HG03457 (cell line): ENCODE results near the gene LPP.

ENCODE experiments used
- ATAC-seq: cut with Tn5 transposase; IDR thresholded peaks from one replicate; pipeline ENCODE4 v1.9.1; 2021; ENCODE audit warnings: moderate number of reproducible peaks; ENCODE audit not compliant: unreplicated experiment

LPP gene

DNA sequence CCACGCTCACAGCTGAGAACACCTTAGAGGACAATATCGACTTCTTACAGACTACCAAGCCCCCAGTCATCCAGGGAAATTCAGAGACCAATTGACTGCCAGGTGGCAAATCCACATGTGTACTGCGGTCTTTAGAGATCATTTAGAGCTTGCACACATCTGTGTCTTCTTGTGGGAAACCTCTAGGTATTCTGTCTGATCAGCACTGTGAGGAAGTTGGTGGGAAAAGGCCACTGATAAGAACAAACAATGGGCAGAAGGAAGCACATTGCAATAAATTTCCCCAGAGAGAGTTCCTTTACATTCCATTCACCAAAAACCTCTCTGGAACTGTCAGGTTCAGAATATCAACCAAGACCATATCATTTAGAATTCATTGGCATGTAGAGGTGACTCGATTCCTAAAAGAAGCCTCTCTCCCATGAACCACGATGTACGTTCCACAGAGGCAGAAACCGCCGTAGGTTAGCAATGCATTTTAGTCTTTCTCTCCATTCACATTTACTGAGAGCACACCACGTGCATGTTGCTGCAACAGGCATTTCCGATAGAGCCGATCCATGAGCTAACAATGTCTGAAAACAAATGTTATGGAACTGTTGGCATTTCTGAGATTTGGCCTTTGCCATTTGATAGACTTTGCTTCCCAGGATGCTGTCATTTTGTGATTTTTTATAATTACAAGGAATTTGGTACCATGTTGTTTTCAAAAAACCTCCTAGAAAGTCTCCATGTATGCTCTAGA lies 730.5 kb downstream of the LPP start:
- ATAC-seq: no peak

DNA sequence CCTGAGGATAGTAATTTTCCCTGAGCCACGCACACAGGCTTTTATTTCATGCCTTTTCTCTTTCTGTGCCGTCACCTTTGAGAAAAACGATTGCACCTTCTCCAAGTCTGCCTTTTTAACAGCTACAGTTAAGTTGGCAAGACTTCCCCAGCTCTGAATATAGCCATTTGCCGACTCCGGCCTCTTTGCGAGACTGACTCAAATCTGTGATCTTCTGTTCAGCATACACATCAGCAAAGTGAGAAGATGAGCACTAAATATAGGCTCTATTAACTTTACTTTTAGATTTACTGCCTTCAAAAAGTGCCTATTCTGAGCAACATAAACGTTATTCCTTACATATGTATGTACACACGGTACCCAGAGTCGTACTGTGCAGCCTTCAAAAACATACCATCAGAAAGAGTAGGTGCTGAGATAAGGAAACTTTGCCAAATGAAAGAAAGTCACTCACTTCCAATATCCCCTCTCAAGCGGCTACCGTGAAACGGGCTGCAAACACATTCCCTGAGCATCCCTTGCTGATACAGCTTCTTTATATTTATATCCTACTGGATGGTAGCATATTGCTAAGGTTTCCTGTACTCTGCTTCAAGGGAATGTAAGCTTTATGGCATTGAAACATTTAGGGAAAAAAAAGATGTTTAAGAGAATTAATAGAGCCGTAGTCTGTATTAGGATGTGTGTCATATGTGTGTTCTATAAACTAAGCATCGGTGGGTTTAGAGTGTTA lies 734.5 kb downstream of the LPP start:
- ATAC-seq: no peak

GRCh38 chr3:188889054-188889491 lies 735.1 kb downstream of the LPP start:
- ATAC-seq: no peak

DNA sequence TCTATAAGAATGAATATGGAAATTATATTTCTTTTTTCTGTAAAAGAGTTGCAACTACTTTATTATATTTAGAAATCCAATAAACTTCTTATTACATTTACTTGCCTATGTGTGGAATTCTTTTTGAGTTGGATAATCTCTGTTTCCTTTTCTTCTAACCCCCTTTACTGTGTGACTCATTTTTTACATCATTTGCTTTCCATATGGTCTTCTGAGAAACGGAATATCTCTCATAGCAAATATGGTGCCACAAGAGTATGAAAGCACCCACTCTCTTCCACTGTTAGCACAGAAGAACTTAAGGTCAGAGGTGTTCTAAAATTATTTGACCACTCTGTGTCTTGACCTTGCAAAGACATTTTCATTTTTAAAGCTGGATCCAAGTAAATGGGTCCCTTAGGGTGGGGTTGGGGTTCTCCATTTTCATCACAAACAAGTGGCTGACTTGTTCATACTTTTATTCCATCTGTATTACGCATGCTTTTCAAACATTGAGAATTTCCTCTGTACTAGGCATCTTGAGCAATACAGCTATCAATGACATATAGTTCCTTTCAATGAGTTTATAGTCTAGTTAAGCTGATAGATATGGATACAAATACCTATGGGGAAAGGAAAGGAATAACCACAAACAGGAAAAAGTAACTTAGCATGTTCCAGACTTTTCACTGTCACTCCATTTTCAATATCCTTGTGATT lies 736.8 kb downstream of the LPP start:
- ATAC-seq: no peak

GRCh38 chr3:188899881-188900280 lies 745.9 kb downstream of the LPP start:
- ATAC-seq: no peak

GRCh38 chr3:188900421-188900951 lies 746.5 kb downstream of the LPP start:
- no peak for ATAC-seq

DNA sequence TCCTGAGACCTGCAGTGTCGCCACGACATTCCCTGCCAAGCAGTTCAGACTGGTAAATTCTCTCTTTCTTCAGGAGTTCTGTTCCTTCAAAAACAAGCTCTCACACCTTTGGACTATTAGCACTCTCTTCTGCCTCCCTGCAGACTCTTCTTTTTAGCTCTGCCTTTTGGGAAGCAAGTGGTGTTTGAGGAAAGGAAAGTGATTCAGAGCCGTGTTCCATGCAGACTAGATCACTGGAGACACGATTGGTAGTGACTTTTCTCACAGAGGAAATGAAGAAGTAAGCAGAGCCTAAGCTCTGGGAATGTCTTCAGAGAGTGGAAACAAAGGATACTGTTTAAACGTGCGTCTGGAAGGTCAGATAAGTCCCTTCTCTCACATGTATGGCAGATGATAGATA lies 747.2 kb downstream of the LPP start:
- no peak for ATAC-seq

DNA sequence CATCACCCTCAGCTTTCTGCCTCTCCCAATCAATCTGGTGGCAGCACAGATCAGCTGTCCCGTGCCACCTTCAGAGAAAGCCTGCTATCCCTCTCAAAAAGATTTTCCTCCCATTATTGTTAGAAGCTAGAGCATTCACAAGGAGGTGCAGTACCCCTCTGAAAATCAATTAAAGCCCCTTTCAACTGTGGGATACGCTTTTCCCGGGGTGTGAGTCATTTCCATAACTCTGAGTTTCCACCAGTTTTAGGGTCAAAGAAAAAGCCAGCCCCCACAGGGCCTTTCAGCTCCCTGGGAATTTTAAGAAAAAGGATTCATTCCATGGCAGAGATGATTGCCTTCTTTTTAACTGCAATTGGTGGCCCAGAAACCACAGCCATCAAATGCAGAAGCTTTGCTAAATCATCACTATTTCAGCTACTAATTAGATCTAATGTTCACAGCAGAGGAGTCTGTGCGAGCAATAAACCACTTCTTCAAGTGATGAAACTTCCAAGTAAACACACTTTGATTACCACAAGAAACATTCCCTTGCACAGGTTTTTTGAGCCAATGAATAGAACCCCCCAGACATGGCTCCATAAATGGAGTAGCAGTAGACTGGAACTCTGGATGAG lies 747.8 kb downstream of the LPP start:
- no peak for ATAC-seq

DNA sequence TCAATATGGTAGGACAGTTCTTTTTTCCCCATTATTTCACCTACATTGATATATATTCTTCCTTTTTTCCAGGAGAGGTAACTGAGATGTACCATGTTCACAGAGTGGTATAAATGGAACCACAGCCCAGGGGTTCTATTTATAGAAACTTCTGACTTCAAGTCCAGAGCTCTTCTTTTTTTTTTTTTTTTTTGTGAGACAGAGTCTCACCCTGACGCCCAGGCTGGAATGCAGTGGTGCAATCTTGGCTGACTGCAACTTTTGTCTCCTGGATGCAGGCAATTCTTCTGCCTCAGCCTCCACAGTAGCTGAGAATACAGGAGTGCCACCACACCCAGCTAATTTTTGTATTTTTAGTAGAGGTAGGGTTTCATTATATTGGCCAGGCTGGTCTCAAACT lies 750.7 kb downstream of the LPP start:
- no peak for ATAC-seq

GRCh38 chr3:188905547-188905946 lies 751.6 kb downstream of the LPP start:
- no peak for ATAC-seq

DNA sequence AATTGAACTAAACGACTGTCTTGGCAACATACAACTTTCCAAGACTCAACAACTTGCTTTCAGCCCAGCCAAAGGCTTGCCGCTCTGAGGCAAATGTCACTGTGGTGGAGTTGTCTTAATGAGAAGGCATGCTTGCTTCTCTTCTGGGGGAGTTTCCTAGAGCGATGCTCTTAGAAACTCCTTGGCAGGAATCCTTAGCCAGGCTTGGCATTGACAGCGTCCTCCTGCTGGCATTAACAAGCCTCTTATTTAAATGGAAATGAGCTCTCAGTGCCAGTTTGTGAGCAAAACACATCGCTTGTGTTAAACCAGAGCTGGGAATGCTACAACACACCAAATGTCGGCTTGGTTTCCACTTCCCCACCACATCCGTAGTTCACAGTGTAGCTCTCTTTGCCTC lies 752.3 kb downstream of the LPP start:
- no peak for ATAC-seq

- no peak for ATAC-seq
Observed at GRCh38 chr3:188908002-188908850, 754.3 kb downstream of the LPP start.

GRCh38 chr3:188911026-188911850 lies 757.3 kb downstream of the LPP start:
- no peak for ATAC-seq

DNA sequence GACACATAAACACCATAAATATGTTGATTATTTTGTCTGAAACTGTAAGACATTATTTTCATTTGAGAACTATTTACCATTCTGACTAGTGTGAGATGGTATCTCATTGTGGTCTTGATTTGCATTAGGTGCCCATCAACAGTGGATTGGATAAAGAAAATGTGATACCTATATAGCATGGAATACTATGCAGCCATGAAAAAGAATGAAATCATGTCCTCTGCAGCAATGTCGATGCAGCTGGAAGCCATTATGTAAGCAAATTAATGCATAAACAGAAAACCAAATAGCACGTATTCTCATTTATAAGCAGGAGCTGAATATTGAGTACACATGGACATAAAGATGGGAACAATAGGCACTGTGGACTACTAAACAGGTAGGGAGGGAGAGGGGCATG lies 759.1 kb downstream of the LPP start:
- no peak for ATAC-seq

GRCh38 chr3:188914552-188914951 lies 760.6 kb downstream of the LPP start:
- ATAC-seq: no peak

DNA sequence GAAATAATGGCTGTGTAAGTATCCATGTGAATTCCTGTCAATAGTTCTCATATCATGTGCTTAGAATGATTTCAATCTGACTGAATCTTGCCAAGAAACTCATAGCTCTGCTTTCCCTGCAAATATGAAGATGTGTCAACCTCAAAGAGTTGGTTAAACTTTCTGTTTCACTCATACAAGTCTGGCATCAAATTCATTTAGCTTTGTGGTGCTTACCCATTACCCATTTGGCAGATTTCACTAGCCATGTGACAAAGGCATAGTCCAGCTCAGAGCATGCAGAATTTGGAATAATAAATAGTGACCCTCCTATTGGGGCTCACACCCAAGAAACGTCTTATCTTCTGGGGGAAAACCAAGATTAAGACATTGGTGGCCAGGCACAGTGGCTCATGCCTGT lies 761.2 kb downstream of the LPP start:
- no peak for ATAC-seq

DNA sequence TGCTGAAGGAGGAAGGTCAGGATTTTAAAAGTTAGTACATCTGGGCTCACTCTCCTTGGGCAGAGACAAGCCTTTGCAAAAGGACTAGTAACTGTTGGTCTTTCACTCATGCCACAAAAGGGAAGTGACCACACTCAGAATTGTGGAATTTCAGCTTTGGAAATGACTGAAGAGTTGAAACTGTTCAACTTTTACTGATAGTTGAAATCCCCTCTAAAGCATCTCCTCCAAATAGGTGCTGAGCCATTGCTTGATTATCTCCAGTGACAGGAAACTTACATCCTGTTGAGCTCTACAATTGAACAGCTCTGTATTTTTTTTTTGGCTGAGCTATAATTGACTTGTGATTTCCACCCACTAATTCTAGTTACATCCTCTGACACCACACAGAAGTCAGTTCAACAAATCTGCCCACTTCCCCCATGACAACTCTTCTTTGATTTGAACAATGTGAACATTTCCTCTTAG lies 763.0 kb downstream of the LPP start:
- ATAC-seq: no peak

DNA sequence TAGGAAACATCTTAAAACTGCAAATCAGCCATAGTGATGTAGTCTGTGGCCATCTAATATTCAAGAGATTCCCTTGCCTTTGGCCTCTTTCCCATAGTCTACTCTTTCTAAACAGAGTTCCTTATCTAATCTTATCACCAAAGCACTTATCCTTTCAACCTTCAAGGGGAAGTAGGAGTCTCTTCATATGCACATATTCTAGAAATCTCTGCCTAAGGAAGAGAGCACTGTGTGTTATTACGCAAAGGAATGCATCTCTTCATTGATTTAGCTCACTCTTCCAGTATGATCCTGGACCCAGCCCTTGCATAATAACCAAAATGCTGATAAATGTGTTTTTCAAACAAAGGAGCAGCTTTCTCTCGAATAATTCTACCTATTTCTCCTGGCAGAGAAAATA lies 764.1 kb downstream of the LPP start:
- ATAC-seq: no peak

DNA sequence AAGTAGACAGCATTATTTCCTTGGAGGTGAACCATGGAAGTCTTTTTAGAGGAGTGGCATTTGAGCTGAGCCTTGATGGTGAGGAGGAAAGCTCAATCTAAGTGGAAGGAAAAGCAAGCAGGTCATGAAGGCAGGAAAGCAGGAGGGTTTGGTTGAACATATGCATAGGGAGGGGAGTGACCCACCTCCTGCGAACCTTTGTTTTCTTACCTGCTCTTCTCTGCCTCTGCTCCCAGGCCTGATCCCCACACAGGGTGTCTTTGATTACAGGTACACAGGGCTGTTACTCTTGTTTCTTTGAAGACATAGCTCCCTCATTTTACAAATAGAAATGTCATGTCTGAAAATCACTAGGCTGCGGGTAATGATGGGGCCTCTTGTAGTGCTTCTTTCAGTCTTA lies 769.7 kb downstream of the LPP start:
- ATAC-seq: no peak
